Fibroblast of pulmonary artery (primary cell): ENCODE measurements around the gene SLC17A2.

ENCODE experiments used
- DNase-seq: peaks from one replicate; pipeline ENCODE4 v3.0.0-alpha.2; 2010; ENCODE audit warnings: low read depth
- H3K4me3 ChIP-seq: replicated peaks from 2 replicates; pipeline ENCODE4 v1.5.1; 2011; ENCODE audit warnings: low read depth, mild to moderate bottlenecking, control low read depth, low read length, moderate library complexity
- CTCF ChIP-seq: IDR thresholded peaks from 2 replicates; pipeline ENCODE4 v1.5.1; 2011; ENCODE audit warnings: mild to moderate bottlenecking, control low read depth, low read length, inconsistent platforms; ENCODE audit errors: missing control alignments

The SLC17A2 gene

GRCh38 chr6:25907475-25908014 is 22.9 kb downstream of the SLC17A2 start:
- DNase-seq: no peak
- TF ChIP-seq CTCF: no peak
- no peak overlapping the region for H3K4me3 ChIP-seq

DNA sequence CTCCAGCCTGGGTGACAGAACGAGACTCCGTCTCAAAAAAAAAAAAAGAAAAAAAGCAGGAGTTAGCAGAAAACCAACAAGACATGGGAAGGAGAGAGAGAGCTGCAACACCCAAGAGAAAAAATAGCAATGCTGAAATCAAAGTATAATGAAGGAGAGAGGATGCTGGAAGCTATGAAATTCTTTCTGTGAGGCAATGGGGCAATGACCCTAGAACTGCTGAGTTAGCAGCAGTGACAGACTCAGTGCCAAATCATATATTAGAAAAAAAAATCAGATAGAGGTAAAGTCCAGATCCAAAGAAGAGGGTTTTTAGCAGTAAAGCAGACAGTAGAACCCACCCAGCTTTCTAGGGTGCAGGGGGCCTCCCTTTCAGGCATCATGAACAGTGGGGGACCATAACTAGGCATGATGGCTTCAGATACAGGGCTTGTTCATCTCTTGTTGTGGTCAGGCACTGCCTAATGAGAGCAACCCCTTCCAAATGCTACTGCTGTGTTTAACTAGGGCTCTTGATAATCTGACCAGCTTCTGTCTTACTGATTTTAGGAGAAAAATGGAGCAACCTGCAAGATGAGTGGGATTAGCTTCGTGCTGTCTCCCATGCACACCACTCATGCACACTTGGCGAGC is 26.9 kb downstream of the SLC17A2 start:
- H3K4me3 ChIP-seq: no peak overlapping the region
- no peak for TF ChIP-seq CTCF
- no peak for DNase-seq

- no peak for TF ChIP-seq CTCF
- no peak for DNase-seq
- H3K4me3 ChIP-seq: no peak overlapping the region
Measured at GRCh38 chr6:25902071-25902470, 28.4 kb downstream of the SLC17A2 start.

DNA sequence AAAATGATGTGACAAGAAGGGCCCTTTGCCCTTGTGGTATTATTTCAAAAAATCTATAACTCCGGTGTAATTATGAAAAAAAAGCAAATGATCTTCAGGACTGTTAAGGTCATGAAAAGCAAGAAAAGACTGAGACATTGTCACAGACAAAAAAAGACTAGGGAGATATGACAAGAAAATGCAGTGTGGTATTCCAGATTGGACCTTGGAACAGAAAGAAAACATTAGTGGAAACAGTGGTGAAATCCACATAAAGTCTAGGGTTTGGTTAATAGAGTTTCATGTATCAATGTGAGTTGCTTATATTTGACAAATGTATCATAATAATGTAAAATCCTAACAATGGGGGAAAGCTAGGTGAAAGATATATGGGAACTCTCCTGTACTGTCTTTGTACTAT is 29.6 kb downstream of the SLC17A2 start:
- TF ChIP-seq CTCF: no peak

DNA sequence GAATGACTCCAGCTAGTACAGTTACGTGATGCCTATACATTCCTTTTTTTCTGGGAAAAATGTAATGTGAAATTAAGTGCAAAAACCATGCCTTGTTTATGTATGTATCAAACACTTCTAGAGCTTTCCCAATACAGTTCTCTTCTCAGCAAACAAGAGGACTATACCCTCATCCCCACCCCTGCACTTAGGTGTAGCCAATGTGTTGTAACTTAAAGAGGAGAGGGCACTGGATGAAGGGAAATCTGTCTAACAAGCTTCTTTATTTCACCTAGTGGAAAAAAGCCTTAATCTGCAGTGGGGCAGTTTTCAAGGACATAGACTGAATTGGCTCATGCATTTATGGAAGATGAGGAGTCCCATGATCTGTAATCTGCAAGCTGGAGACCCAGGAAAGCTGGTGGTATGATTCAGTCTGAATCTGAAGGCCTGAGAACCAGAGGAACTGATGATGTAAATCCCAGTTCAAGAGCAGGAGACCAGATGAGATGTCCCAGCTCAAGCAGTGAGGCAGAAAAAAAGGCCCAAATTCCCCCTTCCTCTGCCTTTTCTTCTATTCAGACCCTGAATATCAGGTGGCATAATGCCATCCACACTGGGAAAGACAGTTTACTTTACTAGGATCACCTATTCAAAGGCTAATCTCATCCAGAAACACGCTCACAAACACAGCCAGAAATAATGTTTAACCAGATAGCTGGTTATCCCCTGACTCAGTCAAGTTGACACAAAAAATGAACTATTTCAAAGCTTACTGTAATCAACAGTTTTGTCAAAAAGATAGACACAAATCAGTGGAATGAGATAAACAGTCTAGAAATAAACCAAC is 30.7 kb downstream of the SLC17A2 start:
- DNase-seq: no peak
- no peak for TF ChIP-seq CTCF
- H3K4me3 ChIP-seq: no peak overlapping the region

More for the DNA sequence above, 29.6 kb downstream of the SLC17A2 start:
- no peak for DNase-seq
- H3K4me3 ChIP-seq: no peak overlapping the region

GRCh38 chr6:25899123-25899522 is 31.4 kb downstream of the SLC17A2 start:
- TF ChIP-seq CTCF: no peak
- no peak overlapping the region for H3K4me3 ChIP-seq
- no peak for DNase-seq
